ENCODE measurements around the gene TDRD1. TPM values are rescaled to one million over a fixed set of nuclear protein-coding genes. Genes with fewer than 3 reads are reported as not detected.

Gene TDRD1
- not detected in 2 replicates for polyA plus RNA-seq (2013)

- Histone ChIP-seq H3K36me3 (ENCODE audit: control insufficient read depth in 1 of 2, insufficient read depth in 2 of 2, low read length in 2 of 2) (no peaks in the 10 kb centered on the region), H3K27ac (ENCODE audit: low read depth, low read length) (no peak within 1 kb of the TSS), H3K4me1 (ENCODE audit: control insufficient read depth in 1 of 2, insufficient read depth in 2 of 2, low read length in 2 of 2) (peaks cover 3 to 4% of the 10 kb centered on the region in 2 experiments), H3K4ac (ENCODE audit: low read depth, low read length) (no peak within 1 kb of the TSS), H4K12ac (ENCODE audit: low read depth, low read length) (no peak within 1 kb of the TSS), H3K9ac (ENCODE audit: low read length) (no peak within 1 kb of the TSS), H3K4me3 (ENCODE audit: low read depth, low read length) (no peak within 1 kb of the TSS), H4K8ac (ENCODE audit: low read depth, low read length) (no peak within 1 kb of the TSS), H3K9me3 (ENCODE audit: insufficient read depth, low read depth, low read length) (no peaks in the 10 kb centered on the region), H3K18ac (ENCODE audit: low read length) (no peak within 1 kb of the TSS), H4K91ac (ENCODE audit: low read depth, low read length) (no peak within 1 kb of the TSS), H3K79me1 (ENCODE audit: low read length) (no peaks in the 10 kb centered on the region), H3K23ac (ENCODE audit: low read length) (no peak within 1 kb of the TSS), H2BK12ac (ENCODE audit: low read length) (no peak within 1 kb of the TSS), H3K4me2 (ENCODE audit: low read length) (no peak within 1 kb of the TSS), H3K14ac (ENCODE audit: low read length) (no peak within 1 kb of the TSS), H2AK5ac (ENCODE audit: low read length) (no peak within 1 kb of the TSS), H2AFZ (ENCODE audit: insufficient read depth, low read length, poor library complexity) (no peak within 1 kb of the TSS), H2BK5ac (ENCODE audit: low read depth, low read length, poor library complexity) (no peak within 1 kb of the TSS), H3K27me3 (ENCODE audit: insufficient read depth, low read length) (no peaks in the 10 kb centered on the region), H2BK120ac (ENCODE audit: insufficient read depth, low read length, poor library complexity) (no peak within 1 kb of the TSS), H3K79me2 (ENCODE audit: control insufficient read depth, insufficient read depth, low read length, poor library complexity) (no peaks in the 10 kb centered on the region)
- DNase-seq: no peak
- WGBS (ENCODE audit: extremely low coverage, insufficient coverage, insufficient read length): no CpG with 5 or more reads among the region's 28 CpGs
These were observed at the start of gene TDRD1 for GRCh38 chr10:114179148-114179547. Gene TDRD1, plus strand, starts transcription at chr10:114179353. Its CDS starts 8,479 bp downstream, at chr10:114187832.

- Histone ChIP-seq H2BK5ac (ENCODE audit: low read depth, low read length, poor library complexity) (no peak overlapping the region), H3K4me1 (ENCODE audit: control insufficient read depth in 1 of 2, insufficient read depth in 2 of 2, low read length in 2 of 2) (no peaks in the 10 kb centered on the region), H3K9me3 (ENCODE audit: insufficient read depth, low read depth, low read length) (no peaks in the 10 kb centered on the region), H3K14ac (ENCODE audit: low read length) (no peak overlapping the region), H2AFZ (ENCODE audit: insufficient read depth, low read length, poor library complexity) (no peak overlapping the region), H3K4me2 (ENCODE audit: low read length) (no peak overlapping the region), H3K27ac (ENCODE audit: low read depth, low read length) (no peak overlapping the region), H2AK5ac (ENCODE audit: low read length) (no peak overlapping the region), H3K4me3 (ENCODE audit: low read depth, low read length) (no peak overlapping the region), H4K91ac (ENCODE audit: low read depth, low read length) (no peak overlapping the region), H3K23ac (ENCODE audit: low read length) (no peak overlapping the region), H3K4ac (ENCODE audit: low read depth, low read length) (no peak overlapping the region), H2BK120ac (ENCODE audit: insufficient read depth, low read length, poor library complexity) (no peak overlapping the region), H3K9ac (ENCODE audit: low read length) (no peak overlapping the region), H4K12ac (ENCODE audit: low read depth, low read length) (no peak overlapping the region), H3K79me2 (ENCODE audit: control insufficient read depth, insufficient read depth, low read length, poor library complexity) (no peaks in the 10 kb centered on the region), H3K36me3 (ENCODE audit: control insufficient read depth in 1 of 2, insufficient read depth in 2 of 2, low read length in 2 of 2) (peaks cover 14 to 21% of the 10 kb centered on the region in 2 experiments), H3K27me3 (ENCODE audit: insufficient read depth, low read length) (no peaks in the 10 kb centered on the region), H3K18ac (ENCODE audit: low read length) (no peak overlapping the region), H2BK12ac (ENCODE audit: low read length) (no peak overlapping the region), H4K8ac (ENCODE audit: low read depth, low read length) (no peak overlapping the region), H3K79me1 (ENCODE audit: low read length) (no peaks in the 10 kb centered on the region)
- WGBS (ENCODE audit: extremely low coverage, insufficient coverage, insufficient read length): no CpG with 5 or more reads among the region's 3 CpGs
- no peak for DNase-seq
These were observed 48.1 kb upstream of the TDRD1 start for GRCh38 chr10:114131094-114131493.

GRCh38 chr10:114135476-114135875, 43.7 kb upstream of the TDRD1 start:
- Histone ChIP-seq H2BK5ac (ENCODE audit: low read depth, low read length, poor library complexity) (no peak overlapping the region), H3K4ac (ENCODE audit: low read depth, low read length) (no peak overlapping the region), H4K91ac (ENCODE audit: low read depth, low read length) (no peak overlapping the region), H3K9ac (ENCODE audit: low read length) (no peak overlapping the region), H3K4me3 (ENCODE audit: low read depth, low read length) (no peak overlapping the region), H2BK12ac (ENCODE audit: low read length) (no peak overlapping the region), H3K4me1 (ENCODE audit: control insufficient read depth in 1 of 2, insufficient read depth in 2 of 2, low read length in 2 of 2) (no peaks in the 10 kb centered on the region), H3K14ac (ENCODE audit: low read length) (no peak overlapping the region), H3K18ac (ENCODE audit: low read length) (no peak overlapping the region), H2AFZ (ENCODE audit: insufficient read depth, low read length, poor library complexity) (no peak overlapping the region), H3K9me3 (ENCODE audit: insufficient read depth, low read depth, low read length) (no peaks in the 10 kb centered on the region), H3K4me2 (ENCODE audit: low read length) (no peak overlapping the region), H3K79me2 (ENCODE audit: control insufficient read depth, insufficient read depth, low read length, poor library complexity) (no peaks in the 10 kb centered on the region), H3K27me3 (ENCODE audit: insufficient read depth, low read length) (no peaks in the 10 kb centered on the region), H3K23ac (ENCODE audit: low read length) (no peak overlapping the region), H4K12ac (ENCODE audit: low read depth, low read length) (no peak overlapping the region), H3K27ac (ENCODE audit: low read depth, low read length) (no peak overlapping the region), H3K36me3 (ENCODE audit: control insufficient read depth in 1 of 2, insufficient read depth in 2 of 2, low read length in 2 of 2) (peaks cover 5 to 10% of the 10 kb centered on the region in 2 experiments), H4K8ac (ENCODE audit: low read depth, low read length) (no peak overlapping the region), H2AK5ac (ENCODE audit: low read length) (no peak overlapping the region), H3K79me1 (ENCODE audit: low read length) (no peaks in the 10 kb centered on the region), H2BK120ac (ENCODE audit: insufficient read depth, low read length, poor library complexity) (no peak overlapping the region)
- DNase-seq: no peak
- WGBS (ENCODE audit: extremely low coverage, insufficient coverage, insufficient read length): no CpG with 5 or more reads among the region's 2 CpGs

- Histone ChIP-seq H3K23ac (ENCODE audit: low read length) (no peak overlapping the region), H4K8ac (ENCODE audit: low read depth, low read length) (no peak overlapping the region), H2BK120ac (ENCODE audit: insufficient read depth, low read length, poor library complexity) (no peak overlapping the region), H2AK5ac (ENCODE audit: low read length) (no peak overlapping the region), H3K27me3 (ENCODE audit: insufficient read depth, low read length) (no peaks in the 10 kb centered on the region), H2BK12ac (ENCODE audit: low read length) (no peak overlapping the region), H3K9me3 (ENCODE audit: insufficient read depth, low read depth, low read length) (no peaks in the 10 kb centered on the region), H4K12ac (ENCODE audit: low read depth, low read length) (no peak overlapping the region), H3K14ac (ENCODE audit: low read length) (no peak overlapping the region), H3K79me2 (ENCODE audit: control insufficient read depth, insufficient read depth, low read length, poor library complexity) (no peaks in the 10 kb centered on the region), H3K36me3 (ENCODE audit: control insufficient read depth in 1 of 2, insufficient read depth in 2 of 2, low read length in 2 of 2) (peaks cover 6 to 11% of the 10 kb centered on the region in 2 experiments), H4K91ac (ENCODE audit: low read depth, low read length) (no peak overlapping the region), H3K18ac (ENCODE audit: low read length) (no peak overlapping the region), H3K4me2 (ENCODE audit: low read length) (no peak overlapping the region), H3K9ac (ENCODE audit: low read length) (no peak overlapping the region), H3K4me3 (ENCODE audit: low read depth, low read length) (no peak overlapping the region), H3K4ac (ENCODE audit: low read depth, low read length) (no peak overlapping the region), H3K27ac (ENCODE audit: low read depth, low read length) (no peak overlapping the region), H3K79me1 (ENCODE audit: low read length) (no peaks in the 10 kb centered on the region), H3K4me1 (ENCODE audit: control insufficient read depth in 1 of 2, insufficient read depth in 2 of 2, low read length in 2 of 2) (no peaks in the 10 kb centered on the region), H2BK5ac (ENCODE audit: low read depth, low read length, poor library complexity) (no peak overlapping the region), H2AFZ (ENCODE audit: insufficient read depth, low read length, poor library complexity) (no peak overlapping the region)
- DNase-seq: no peak
- no CpG with 5 or more reads among the region's 3 CpGs for WGBS (ENCODE audit: extremely low coverage, insufficient coverage, insufficient read length)
These were observed 40.6 kb upstream of the TDRD1 start for GRCh38 chr10:114138581-114138980.
